H1 (cell line): ENCODE data around the gene LYPD4. TPM values are rescaled to one million over a fixed set of nuclear protein-coding genes. Genes with fewer than 3 reads are reported as not detected.
A peak's percentile ranks its signal among the peaks of the same experiment; 100 is the strongest.

Experiments used
- CHD7 ChIP-seq: fragments of 300-600 bp; sonication (generic); IDR thresholded peaks from 2 replicates; pipeline ENCODE4 v1.7.1; 2012; ENCODE audit warnings: low read length, moderate library complexity, mild to moderate bottlenecking, inconsistent platforms; ENCODE audit not compliant: insufficient replicate concordance
- CTBP2 ChIP-seq: IDR thresholded peaks from 2 replicates; pipeline ENCODE4 v1.7.0; 2011; ENCODE audit warnings: borderline replicate concordance, mild to moderate bottlenecking, moderate library complexity, mixed read lengths, low read length; ENCODE audit not compliant: insufficient read depth, insufficient read length
- EZH2 ChIP-seq: fragments of 200-600 bp; sonication (generic); IDR thresholded peaks from 2 replicates; pipeline ENCODE4 v1.7.1; 2012; ENCODE audit warnings: low read depth, mild to moderate bottlenecking, moderate library complexity, low read length, inconsistent platforms; ENCODE audit not compliant: severe bottlenecking
- KDM5A ChIP-seq: fragments of 200-600 bp; IDR thresholded peaks from 2 replicates; pipeline ENCODE4 v1.7.1; 2012; ENCODE audit warnings: mild to moderate bottlenecking, low read length, inconsistent platforms, mixed read lengths
- MAFK ChIP-seq: IDR thresholded peaks from 2 replicates; pipeline ENCODE4 v1.6.1; 2012; ENCODE audit warnings: low read depth, mild to moderate bottlenecking, improper control_type of control experiment, low read length
- POLR2A ChIP-seq, 2 experiments: IDR thresholded peaks; 1 replicate in 1 of 2; 2 replicates in 1 of 2; pipeline ENCODE4 v1.6.1; 2011; ENCODE audit warnings: low read depth in 2 of 2, low read length in 2 of 2, mild to moderate bottlenecking in 2 of 2; ENCODE audit errors: control extremely low read depth in 1 of 2
- SAP30 ChIP-seq: fragments of 300-600 bp; sonication (generic); IDR thresholded peaks from 2 replicates; pipeline ENCODE4 v1.7.1; 2012; ENCODE audit warnings: low read length, moderate library complexity, mild to moderate bottlenecking, inconsistent platforms; ENCODE audit not compliant: insufficient read depth, insufficient replicate concordance
- SP1 ChIP-seq: IDR thresholded peaks from 2 replicates; pipeline ENCODE4 v1.6.1; 2011; ENCODE audit warnings: low read depth, low read length
- SRF ChIP-seq: IDR thresholded peaks from 2 replicates; pipeline ENCODE4 v1.6.1; 2011; ENCODE audit warnings: mild to moderate bottlenecking, low read depth, low read length, moderate library complexity
- polyA plus RNA-seq, 7 experiments: library from polyadenylated mRNA; depleted of rRNA in 3 of 7; stranded (reverse) in 5 of 7; unstranded in 2 of 7; fragments of >200 nt in 5 of 7; fragments of 200-250 nt in 2 of 7; gene quantifications; 1 replicate in 5 of 7; 2 replicates in 1 of 7; 4 replicates in 1 of 7; pipeline versions ENCODE4 v1.2.1 to v1.2.3, GENCODE V29; 2011 to 2013; ENCODE audit warnings: missing spikeins in 2 of 7, mixed read lengths in 2 of 7
- total RNA-seq: library from RNA; stranded (reverse); fragmentation: NEBNext Ultra II Directional; extraction: Animal tissue kit (Norgen Biotek cat#: 25700); gene quantifications from 2 replicates; pipeline ENCODE4 v1.2.1, GENCODE V29; 2021

LYPD4 gene
- total and polyA plus RNA-seq, 2 of the 8 experiments (the other 6 are each of a cell fraction or from before 2014, with no cell fraction given), result 0.06 TPM; not detected in 1

GRCh38 chr19:41883821-41884733, 39.6 kb upstream of the LYPD4 start (continued):
- TF ChIP-seq MAFK, result no peak
- TF ChIP-seq EZH2, result no peak
- no peak for TF ChIP-seq SRF
- TF ChIP-seq CTBP2, result no peak
- TF ChIP-seq CHD7, result no peak
- TF ChIP-seq KDM5A, result no peak
- TF ChIP-seq POLR2A (IDR thresholded peaks at IDR 0.05; ENCODE audit: control extremely low read depth in 1 of 2, low read depth in 2 of 2, low read length in 2 of 2), result peak in 1 of 2 experiments; percentile 76; a peak in 2 of 3 replicates
- TF ChIP-seq SP1, result peak; percentile 71; the same call in 1 of the 2 replicates
- no peak for TF ChIP-seq SAP30
